H1 (cell line): Measurements from ENCODE around the gene ZNF576. TPM values are rescaled to one million over a fixed set of nuclear protein-coding genes. Genes with fewer than 3 reads are reported as not detected.

Experiments used
- ASH2L ChIP-seq: fragments of 200-600, 300-600 bp; sonication (generic); IDR thresholded peaks from one replicate; pipeline ENCODE4 v1.7.1; 2017; ENCODE audit warnings: low read length
- ATF2 ChIP-seq: IDR thresholded peaks from 2 replicates; pipeline ENCODE4 v1.6.1; 2012; ENCODE audit warnings: low read length, inconsistent platforms
- CBX8 ChIP-seq: fragments of 300-800, 300-1000 bp; sonication (generic); IDR thresholded peaks from 2 replicates; pipeline ENCODE4 v1.7.1; 2016; ENCODE audit warnings: low read depth, low read length, borderline replicate concordance
- CREB1 ChIP-seq: IDR thresholded peaks from 2 replicates; pipeline ENCODE4 v1.6.1; 2012; ENCODE audit warnings: inconsistent platforms
- EGR1 ChIP-seq: IDR thresholded peaks from 2 replicates; pipeline ENCODE4 v1.6.1; 2011; ENCODE audit warnings: low read depth, low read length, borderline replicate concordance
- EP300 ChIP-seq, 2 experiments: IDR thresholded peaks; 1 replicate in 1 of 2; 2 replicates in 1 of 2; pipeline ENCODE4 v1.6.1; 2011 to 2012; ENCODE audit warnings: low read depth in 2 of 2, low read length in 2 of 2, mild to moderate bottlenecking in 2 of 2, borderline replicate concordance in 1 of 2, inconsistent platforms in 1 of 2, moderate library complexity in 1 of 2
- GABPA ChIP-seq: IDR thresholded peaks from 2 replicates; pipeline ENCODE4 v1.6.1; 2011; ENCODE audit warnings: mild to moderate bottlenecking, low read length, moderate library complexity, borderline replicate concordance; ENCODE audit not compliant: insufficient read depth
- HDAC2 ChIP-seq, 2 experiments: fragments of 300-600 bp in 1 of 2; sonication (generic) in 1 of 2; IDR thresholded peaks; 2 replicates each; pipeline ENCODE4 v1.6.1; 2011 to 2012; ENCODE audit warnings: low read depth in 2 of 2, low read length in 2 of 2, mild to moderate bottlenecking in 2 of 2, moderate library complexity in 2 of 2, borderline replicate concordance in 1 of 2, inconsistent platforms in 1 of 2
- JUN ChIP-seq: IDR thresholded peaks from 2 replicates; pipeline ENCODE4 v1.6.1; 2011; ENCODE audit warnings: low read depth, mild to moderate bottlenecking, improper control_type of control experiment, low read length
- KDM1A ChIP-seq: fragments of 200-600, 300-600 bp; sonication (generic); IDR thresholded peaks from 2 replicates; pipeline ENCODE4 v1.7.1; 2016; ENCODE audit warnings: mild to moderate bottlenecking, low read length, borderline replicate concordance
- MAX ChIP-seq: IDR thresholded peaks from 2 replicates; pipeline ENCODE4 v1.6.1; 2012; ENCODE audit warnings: inconsistent platforms
- NANOG ChIP-seq: IDR thresholded peaks from 2 replicates; pipeline ENCODE4 v1.6.1; 2011; ENCODE audit warnings: low read length, low read depth, mild to moderate bottlenecking, inconsistent platforms; ENCODE audit not compliant: insufficient read depth, poor library complexity, severe bottlenecking
- PHF8 ChIP-seq: fragments of 200-600 bp; sonication (generic); conservative IDR thresholded peaks from 2 replicates; pipeline ENCODE4 v1.7.1; 2012; ENCODE audit warnings: low read depth, mild to moderate bottlenecking, inconsistent platforms, low read length, moderate library complexity
- POLR2A ChIP-seq, 2 experiments: IDR thresholded peaks; 1 replicate in 1 of 2; 2 replicates in 1 of 2; pipeline ENCODE4 v1.6.1; 2011; ENCODE audit warnings: low read depth in 2 of 2, low read length in 2 of 2, mild to moderate bottlenecking in 2 of 2; ENCODE audit errors: control extremely low read depth in 1 of 2
- RBBP5 ChIP-seq: IDR thresholded peaks from 2 replicates; pipeline ENCODE4 v1.7.1; 2012; ENCODE audit warnings: low read depth, mild to moderate bottlenecking, inconsistent platforms, low read length, moderate library complexity, borderline replicate concordance
- RFX5 ChIP-seq: IDR thresholded peaks from 2 replicates; pipeline ENCODE4 v1.6.1; 2011; ENCODE audit warnings: low read depth, low read length, improper control_type of control experiment, borderline replicate concordance
- RXRA ChIP-seq: IDR thresholded peaks from 2 replicates; pipeline ENCODE4 v1.6.1; 2011; ENCODE audit warnings: low read depth, mild to moderate bottlenecking, low read length, moderate library complexity; ENCODE audit not compliant: insufficient read depth
- SP1 ChIP-seq: IDR thresholded peaks from 2 replicates; pipeline ENCODE4 v1.6.1; 2011; ENCODE audit warnings: low read depth, low read length
- SUZ12 ChIP-seq: fragments of 200-600 bp; sonication (generic); IDR thresholded peaks from 2 replicates; pipeline ENCODE4 v1.6.1; 2012; ENCODE audit warnings: mild to moderate bottlenecking, inconsistent platforms, low read length, moderate library complexity, mixed read lengths
- TAF1 ChIP-seq: IDR thresholded peaks from 2 replicates; pipeline ENCODE4 v1.6.1; 2011; ENCODE audit warnings: mild to moderate bottlenecking, low read depth, low read length
- TBP ChIP-seq: IDR thresholded peaks from 2 replicates; pipeline ENCODE4 v1.6.1; 2011; ENCODE audit warnings: low read depth, low read length, improper control_type of control experiment
- TCF12 ChIP-seq: IDR thresholded peaks from 2 replicates; pipeline ENCODE4 v1.6.1; 2011; ENCODE audit warnings: low read depth, mild to moderate bottlenecking, low read length
- YY1 ChIP-seq: IDR thresholded peaks from 2 replicates; pipeline ENCODE4 v1.6.1; 2011; ENCODE audit warnings: low read depth, mild to moderate bottlenecking, low read length
- polyA plus RNA-seq, 7 experiments: library from polyadenylated mRNA; depleted of rRNA in 3 of 7; stranded (reverse) in 5 of 7; unstranded in 2 of 7; fragments of >200 nt in 5 of 7; fragments of 200-250 nt in 2 of 7; gene quantifications; 1 replicate in 5 of 7; 2 replicates in 1 of 7; 4 replicates in 1 of 7; pipeline versions ENCODE4 v1.2.1 to v1.2.3, GENCODE V29; 2011 to 2013; ENCODE audit warnings: missing spikeins in 2 of 7, mixed read lengths in 2 of 7
- total RNA-seq: library from RNA; stranded (reverse); fragmentation: NEBNext Ultra II Directional; extraction: Animal tissue kit (Norgen Biotek cat#: 25700); gene quantifications from 2 replicates; pipeline ENCODE4 v1.2.1, GENCODE V29; 2021

ZNF576 gene
- total and polyA plus RNA-seq, 2 of the 8 experiments (the other 6 are each of a cell fraction or from before 2014, with no cell fraction given), result 13.6 to 32.4 TPM

- TF ChIP-seq ATF2 (no peak), TAF1 (no peak), PHF8 (no peak), HDAC2 (IDR thresholded peaks at IDR 0.05; ENCODE audit: borderline replicate concordance in 1 of 2, low read depth in 2 of 2, low read length in 2 of 2) (peak in 1 of 2 experiments; percentile 94; a peak in 2 of 4 replicates), TBP (no peak), JUN (no peak), RFX5 (no peak), ASH2L (no peak), CBX8 (no peak), RBBP5 (no peak), MAX (peak; percentile 65), TCF12 (peak; percentile 97), YY1 (no peak), POLR2A (IDR thresholded peaks at IDR 0.05; ENCODE audit: control extremely low read depth in 1 of 2, low read depth in 2 of 2, low read length in 2 of 2) (no peak), KDM1A (peak; percentile 99), CREB1 (no peak), EGR1 (0 out of 2 replicates have a peak, but pooled peaks have one; percentile 17), NANOG (peak; percentile 41), SUZ12 (no peak), EP300 (IDR thresholded peaks at IDR 0.05; ENCODE audit: borderline replicate concordance in 1 of 2, low read depth in 2 of 2, low read length in 2 of 2) (peak in 1 of 2 experiments; percentile 59; a peak in 1 of 3 replicates), GABPA (no peak), RXRA (no peak), SP1 (peak; percentile 52; the same call in 1 of the 2 replicates)
Observed at GRCh38 chr19:43570174-43570791, 26.1 kb upstream of the ZNF576 start (continued).
